SH-SY5Y (cell line): ENCODE results near the gene LRBA.

Experiments
- GATA2 ChIP-seq: IDR thresholded peaks from 2 replicates; pipeline ENCODE4 v1.6.1; 2011; ENCODE audit warnings: mild to moderate bottlenecking, low read depth, low read length
- GATA3 ChIP-seq: IDR thresholded peaks from 2 replicates; pipeline ENCODE4 v1.6.1; 2011; ENCODE audit warnings: low read depth, mild to moderate bottlenecking, low read length, moderate library complexity

DNA sequence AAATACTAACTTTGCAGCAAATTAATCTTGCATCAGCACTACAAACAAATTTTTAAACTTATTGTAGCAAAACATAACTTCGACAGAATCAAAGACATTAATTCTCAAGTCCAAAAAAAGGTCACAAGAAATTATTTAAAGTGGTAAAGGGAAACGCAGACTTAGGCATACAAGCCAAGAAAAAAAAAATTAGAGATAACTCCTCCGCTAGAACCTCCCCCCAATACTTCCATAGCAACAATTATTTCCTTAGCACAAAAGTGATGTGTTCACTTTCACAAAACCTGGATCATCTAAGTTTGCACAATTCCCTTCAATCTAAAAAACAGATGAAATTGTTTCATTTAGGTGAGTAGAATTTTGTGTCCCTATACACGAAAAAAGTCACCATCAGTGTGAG is 1.1 kb downstream of the LRBA start:
- TF ChIP-seq GATA2 (no peak), GATA3 (no peak)
